Hematopoietic multipotent progenitor cell treated with erythropoietin and hydrocortisone succinate and interleukin-3 and kit ligand, for 6 days (in vitro differentiated cells): Measurements from ENCODE around the gene TMEM132D.

Experiments
- DNase-seq: peaks from one replicate; pipeline ENCODE4 v3.0.0-alpha.2; 2015

Gene TMEM132D

DNA sequence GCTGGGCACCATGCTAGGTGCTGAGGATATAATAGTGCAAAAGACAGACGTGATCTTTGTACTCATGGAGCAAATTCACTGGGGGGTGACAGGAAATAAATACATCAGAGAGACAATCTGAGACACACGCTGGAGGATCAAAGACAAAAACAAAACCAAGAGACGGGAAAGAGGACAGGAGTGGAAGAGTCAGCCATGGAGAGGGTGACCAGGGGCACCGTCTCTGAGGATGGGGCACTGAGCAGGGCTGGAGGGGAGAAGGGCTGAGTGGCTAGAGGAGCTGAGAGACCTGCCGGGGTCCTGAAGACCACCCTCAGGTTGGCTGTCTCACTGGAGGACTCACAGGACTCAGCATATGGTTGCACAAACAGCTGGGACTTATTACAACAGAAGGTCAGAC lies 81.9 kb downstream of the TMEM132D start:
- DNase-seq: no peak

DNA sequence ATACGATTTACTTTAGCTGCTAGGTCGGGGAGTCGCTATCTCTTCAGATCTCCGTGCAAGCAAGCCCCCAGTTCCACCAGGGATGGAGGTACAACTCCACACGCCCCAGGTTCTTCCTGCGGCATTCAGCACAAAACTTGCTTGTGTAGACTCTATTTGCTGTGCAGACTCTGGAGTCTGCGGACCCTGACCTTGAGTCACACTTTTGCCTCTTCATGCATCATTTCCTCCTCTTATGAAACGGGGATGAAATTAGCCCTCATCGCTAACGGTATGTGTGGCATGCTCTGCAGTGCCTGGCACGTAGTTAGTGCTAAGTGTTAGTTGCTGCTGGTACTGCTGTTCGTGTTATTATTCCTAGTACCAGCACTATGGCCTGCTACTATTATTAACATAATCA lies 84.4 kb downstream of the TMEM132D start:
- no peak for DNase-seq

DNA sequence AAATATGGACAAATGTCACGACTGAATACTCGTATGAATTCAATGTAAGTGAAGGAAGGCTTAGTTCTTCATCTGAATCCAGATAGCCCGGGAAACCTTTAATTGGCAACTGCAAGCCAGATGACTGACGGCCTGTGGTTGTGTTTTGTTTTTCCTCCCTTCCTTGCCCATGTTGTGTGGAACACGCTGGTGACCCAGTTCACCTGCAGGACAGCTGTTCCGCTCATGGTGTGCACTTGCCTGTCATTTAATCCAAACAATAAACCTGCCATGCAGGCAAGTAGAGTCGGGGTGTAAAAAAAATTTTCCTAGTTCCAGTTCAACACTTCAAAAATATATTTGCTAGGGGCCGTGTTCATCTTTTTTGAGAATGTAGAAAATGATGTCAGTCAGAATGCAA lies 88.0 kb downstream of the TMEM132D start:
- no peak for DNase-seq

DNA sequence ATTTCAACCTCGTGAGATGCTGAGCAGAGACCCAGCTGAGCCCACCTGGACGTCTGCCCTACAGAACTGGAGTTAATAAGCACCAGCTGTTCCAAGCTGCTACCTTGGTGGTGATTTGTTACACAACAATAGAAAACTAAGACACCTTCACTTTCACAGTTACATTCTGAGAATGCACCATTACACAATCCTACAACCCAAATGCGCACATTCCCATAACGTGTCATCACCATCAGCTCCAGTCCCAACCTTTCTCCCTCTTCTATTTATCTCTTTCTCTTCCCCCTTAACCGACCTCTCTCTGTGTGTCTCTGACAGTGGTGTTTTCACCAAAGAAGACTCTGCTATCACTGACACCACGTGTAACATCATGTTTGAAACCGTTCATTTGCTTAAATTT lies 91.9 kb downstream of the TMEM132D start:
- DNase-seq: no peak

DNA sequence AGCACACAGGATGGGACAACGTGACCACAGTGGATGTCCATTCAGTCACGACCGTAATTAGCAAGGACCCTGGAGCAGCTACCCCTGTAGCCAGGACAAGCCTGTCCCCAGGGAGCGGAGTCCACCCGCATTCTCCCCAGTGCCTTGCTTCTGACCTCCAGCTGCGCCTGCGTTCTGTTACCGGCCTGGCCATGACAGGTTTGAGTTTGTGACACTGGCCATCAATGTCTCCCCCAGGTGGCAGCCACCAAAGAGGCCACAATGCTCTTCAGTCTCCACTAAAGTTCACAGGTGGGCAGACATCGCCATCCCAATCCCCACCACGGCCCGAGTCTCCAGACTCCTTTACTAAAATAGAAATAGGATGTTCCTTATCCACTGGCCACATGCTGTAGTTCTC lies 96.7 kb downstream of the TMEM132D start:
- DNase-seq: no peak

DNA sequence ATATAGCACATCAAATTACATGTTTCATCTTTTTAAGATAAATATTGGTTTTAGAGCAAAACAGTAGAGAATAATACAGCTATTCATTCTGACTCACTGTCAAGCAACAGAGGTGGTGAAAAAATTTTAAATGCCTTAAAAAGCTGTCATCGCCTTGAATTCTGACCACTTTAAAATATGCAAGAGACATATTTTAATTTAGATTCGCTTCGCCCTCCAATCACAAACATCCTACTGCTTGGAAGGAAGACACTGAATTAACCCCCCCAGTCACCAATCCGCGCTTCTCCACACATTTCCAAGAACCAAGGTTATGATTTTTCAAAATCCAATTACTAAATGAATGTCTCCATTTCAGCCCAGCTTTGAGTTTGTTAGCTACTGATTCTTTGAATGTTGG lies 112.4 kb downstream of the TMEM132D start:
- no peak for DNase-seq

DNA sequence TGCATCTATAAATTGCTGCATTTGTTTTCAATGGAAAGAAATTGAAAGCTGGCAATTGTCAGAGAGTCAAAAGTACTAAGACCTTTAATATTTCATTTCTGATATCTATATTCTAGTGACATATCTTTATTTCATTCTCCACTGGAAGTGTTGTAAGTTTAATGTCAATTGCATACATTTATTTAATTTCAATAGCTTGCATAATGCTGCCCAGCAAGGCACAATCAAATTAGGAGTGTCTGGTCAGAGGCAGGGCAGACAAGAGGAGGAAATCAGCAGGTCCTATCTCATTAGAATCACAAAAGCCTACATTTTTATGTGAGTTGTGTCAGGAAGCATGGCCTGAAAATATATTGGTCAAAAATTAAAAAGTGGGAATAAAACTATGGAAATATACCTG lies 112.9 kb downstream of the TMEM132D start:
- DNase-seq: no peak

DNA sequence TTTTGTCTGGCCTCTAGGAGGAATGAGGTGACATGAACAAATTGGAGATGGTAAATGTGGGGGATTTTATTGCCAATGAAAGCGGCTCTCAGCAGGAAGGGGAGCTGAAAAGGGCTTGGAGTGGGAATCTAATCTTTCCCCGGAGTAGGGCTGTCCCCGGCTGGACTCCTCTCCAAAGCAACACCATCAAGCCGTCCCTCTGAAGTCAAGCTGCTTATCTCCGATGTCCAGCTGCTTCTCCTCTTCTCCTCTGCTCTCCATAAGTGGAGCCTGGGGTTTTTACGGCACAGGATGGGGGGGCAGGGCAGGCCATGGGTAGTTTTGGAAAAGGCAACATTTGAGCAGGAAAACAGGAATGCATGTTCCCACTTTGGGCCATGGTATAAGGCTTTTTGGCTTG lies 113.5 kb downstream of the TMEM132D start:
- DNase-seq: no peak

DNA sequence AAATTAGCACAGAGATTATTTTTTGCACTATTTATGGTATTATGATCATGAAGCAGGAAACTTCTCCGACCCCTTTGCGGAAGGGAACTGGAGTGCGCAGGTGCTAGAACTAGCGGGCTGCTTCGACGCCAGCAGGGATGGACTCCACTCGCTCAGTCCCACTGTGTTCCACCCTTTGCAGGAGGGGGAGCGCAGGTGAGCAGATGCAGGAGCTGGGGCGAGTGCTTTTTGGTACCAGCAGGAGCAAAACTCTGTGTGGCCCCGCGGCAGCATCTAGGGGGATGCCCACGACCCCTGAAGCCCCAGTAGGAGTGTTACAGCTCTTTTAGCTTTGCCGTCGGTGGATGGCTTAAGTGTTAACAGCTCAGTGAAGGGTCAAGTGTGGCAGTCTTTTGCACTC lies 113.9 kb downstream of the TMEM132D start:
- DNase-seq: no peak

DNA sequence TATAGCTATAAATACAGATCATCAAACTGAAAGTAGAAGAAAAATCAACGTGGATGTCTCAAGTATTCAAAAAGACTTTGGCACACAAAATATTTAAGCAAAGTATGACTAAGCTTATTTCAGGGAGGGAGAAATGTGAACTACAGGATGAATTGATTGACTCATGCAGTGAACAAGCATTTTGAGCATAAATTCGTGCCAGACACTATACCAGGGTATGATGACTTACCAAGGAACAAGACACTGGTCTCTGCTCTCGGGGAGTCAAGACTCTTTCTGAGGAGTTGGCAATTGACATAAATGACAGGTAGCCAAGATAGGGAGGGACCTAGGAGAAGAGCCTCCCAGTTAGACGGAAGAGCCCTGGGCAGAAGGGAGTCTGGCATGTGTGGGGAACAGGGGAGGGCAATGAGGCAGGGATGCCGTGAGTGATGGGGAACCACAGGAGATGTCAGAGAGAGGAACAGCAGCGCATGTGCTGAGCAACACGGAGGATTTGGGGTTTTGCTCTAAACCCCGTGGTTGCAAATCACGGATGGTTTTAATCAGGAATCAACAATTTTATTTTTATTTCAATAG lies 115.2 kb downstream of the TMEM132D start:
- no peak for DNase-seq

DNA sequence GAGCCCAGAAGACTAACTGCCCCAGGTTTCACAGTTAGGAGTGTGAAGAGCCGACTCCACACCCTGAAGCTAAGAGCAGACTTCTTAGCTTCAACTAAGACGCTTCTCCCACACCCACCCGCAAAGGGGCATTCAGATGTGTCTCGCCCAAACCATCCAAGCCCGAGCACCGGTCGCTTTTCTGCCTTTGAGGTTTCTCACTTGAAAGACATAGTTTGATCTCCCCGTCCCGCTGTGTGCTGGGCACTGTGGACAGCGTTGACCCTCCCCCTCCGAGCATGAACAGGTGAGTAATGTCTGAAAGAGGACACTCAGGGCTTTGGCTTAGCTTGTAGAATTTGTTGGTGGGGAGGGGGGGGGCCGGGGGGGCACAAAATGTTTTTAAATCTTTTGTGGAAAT lies 123.8 kb downstream of the TMEM132D start:
- DNase-seq: no peak

DNA sequence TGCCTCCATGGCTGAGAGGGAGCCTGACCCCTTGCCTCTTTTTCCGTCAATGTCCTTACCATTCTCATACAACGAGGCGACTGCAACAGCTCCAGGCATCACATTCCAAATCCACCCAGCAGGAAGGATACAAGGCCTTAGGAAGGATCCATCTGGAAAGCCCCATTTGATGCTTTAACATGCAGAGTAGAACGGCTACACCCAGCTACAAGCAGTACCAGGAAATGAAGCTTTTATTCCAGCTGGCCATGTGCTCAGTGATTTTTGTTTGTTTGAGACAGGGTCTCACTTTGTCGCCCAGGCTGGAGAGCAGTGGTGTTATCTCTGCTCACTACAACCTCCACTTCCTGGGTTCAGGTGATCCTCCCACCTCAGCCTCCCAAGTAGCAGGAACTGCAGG lies 124.8 kb downstream of the TMEM132D start:
- no peak for DNase-seq

DNA sequence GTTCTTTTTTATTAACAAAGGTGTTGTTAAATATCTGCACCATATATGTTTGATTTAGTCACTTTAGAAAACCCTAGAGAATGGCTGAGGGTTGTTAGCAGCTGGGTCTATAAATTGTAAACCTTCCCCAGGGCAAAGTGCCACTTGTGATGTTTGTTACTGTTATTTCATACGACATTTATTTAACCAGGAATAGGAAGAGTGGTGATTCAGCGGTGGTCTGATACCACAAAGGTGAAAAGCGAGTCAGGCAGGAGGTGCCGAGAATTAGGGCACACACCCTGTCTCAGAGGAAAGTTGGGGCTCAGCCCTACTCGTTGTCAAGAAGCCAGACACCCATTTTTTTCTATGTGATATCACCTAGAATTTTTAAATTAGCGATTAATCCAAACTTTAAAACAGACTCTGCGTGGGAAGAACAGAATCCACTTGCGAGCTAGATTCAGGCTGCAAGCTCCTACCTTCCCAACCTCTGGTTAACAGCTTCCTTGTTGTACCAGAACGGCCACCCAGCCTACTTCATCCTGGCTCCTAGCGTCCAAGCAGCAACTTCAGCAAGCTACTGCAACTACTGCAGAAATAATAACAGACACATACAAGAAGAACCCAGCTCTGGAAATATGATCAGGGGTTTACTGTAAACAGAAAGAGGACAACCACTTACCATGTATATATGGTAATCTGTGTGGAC lies 126.7 kb downstream of the TMEM132D start:
- DNase-seq: no peak

DNA sequence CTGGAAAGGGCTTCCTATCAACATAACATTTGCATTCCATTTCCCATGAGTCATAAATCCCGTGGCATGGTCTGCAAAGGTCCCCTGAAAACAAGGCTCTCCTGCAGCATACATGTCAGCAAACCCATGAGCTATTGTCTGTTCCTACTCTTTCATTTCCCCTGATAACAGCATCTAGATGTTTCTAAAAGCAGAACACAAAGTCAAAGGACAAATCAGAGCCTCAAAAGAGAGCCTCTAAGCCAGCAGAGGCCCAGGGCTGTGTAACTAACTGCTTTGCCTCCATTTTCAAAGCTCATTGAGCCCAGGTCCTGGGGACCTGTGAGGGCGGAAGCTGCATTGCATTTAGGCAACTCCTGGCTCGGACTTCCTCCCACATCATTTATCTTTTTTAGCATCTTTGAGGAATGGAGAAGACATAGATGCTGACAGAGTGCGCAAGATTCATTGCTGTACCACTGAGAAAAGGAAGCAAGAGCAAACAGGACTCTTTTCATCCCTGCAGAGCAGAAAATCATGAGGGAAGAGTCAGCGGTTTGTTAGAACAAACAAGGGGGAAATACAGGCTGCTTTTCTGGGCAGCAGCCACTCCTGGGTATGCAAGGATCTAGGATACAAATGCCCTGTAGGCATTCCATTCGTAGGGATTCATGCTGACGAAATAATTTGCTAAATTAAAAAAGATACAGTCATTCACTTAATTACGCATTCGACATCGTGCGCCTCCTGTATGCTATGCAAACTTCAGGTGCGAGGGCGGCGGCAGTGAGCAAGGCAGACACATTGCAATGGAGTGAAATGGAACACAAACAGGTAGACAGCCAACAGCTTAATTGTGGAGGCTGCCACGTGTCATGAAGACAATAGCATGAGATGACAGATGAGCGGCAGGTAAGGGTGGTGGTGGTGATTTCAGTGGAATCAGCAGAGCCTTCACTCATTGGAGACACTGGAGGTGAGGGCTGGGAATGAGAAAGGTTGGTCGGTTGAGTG lies 131.0 kb downstream of the TMEM132D start:
- DNase-seq: no peak

DNA sequence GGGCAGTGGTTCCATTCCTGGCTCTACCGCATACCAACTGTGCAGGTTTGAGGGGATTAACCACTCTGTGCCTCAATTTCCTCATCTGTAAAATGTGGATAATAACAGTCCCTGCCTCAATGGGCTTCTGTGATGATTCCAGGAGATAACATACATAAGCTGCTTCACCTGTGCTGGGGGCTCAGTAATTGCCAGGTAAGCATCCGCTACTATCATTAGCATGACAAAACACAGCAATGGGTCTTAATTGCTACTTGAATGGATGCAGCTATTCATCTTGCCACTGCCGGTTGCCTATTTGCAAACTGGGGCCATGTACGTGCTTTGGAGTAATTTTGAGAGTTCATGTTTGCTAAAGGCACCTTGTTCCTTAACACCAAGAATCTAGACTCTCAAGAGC lies 132.6 kb downstream of the TMEM132D start:
- DNase-seq: no peak

DNA sequence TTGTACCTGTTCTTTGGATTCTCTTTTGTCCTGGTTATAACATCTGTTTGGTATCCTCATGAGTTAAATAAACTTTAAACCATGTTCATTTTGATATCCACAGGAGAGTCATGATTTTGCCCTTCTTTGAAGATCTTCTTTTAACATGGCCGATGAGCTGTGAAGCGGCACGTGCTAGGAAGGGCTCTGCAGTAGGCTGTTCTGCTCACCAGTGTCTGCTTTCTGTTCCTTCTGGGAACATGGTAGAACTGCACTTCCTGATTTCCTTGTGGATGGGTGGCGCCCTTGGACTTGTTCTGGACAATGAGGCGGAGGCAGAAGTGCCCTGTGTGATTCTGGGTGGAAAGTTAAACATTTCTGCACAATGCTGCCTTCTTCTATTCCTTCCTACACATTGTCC lies 138.1 kb downstream of the TMEM132D start:
- DNase-seq: no peak

DNA sequence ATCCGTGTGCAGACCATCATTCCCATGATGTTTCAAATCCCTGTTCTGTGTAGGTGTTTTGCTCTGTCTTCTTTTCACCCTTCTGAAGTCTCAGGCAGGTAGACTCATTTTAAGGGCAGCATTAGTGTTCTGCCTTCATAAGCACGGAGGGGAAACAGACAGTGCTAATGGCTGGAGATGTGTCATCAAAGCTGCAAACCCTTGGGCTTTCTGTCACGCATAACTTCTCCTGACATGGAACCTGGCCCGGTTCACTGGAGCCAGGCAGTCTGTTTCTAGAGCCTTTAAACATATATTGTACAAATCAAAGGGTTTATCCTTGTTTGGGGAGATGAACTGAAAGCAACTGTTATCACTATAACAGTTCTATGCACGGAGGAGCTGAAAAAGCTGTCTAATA lies 141.4 kb downstream of the TMEM132D start:
- no peak for DNase-seq

DNA sequence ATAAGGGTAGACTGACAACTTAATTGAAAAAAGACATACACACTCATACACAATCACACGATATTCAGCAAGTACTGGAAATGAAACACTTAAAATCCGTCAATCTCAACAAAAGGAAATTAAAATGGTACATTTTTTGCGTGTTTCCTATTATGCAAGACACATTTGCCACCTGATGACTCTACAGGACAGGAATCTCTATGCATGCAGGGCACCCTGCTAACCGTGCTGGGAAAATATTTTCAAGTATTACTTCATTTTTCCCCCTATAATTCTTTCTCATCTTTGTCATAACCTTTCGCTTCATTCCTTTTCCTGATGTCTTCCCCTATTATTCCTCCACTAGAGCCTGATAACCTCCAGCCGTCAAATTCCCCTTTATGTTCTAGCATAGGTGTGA lies 150.2 kb downstream of the TMEM132D start:
- DNase-seq: no peak

DNA sequence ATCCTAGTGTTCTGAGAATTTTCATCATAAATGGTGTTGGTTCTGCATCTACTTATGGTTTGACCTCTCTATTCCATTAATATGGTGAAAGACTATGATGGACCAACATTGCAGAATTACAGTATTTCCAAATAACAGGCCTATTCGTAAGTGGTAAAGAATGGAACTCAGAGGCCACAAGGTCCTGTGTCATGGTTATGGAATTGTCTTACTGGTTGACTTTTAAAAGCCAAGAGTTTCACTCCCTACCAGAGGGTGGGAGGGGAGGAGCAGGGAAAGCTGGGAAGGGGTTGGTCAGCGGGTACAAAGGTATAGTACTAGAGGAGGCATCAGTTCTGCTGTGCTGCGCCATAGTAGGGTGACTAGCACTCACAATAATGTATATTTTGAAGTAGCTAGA lies 153.4 kb downstream of the TMEM132D start:
- no peak for DNase-seq

DNA sequence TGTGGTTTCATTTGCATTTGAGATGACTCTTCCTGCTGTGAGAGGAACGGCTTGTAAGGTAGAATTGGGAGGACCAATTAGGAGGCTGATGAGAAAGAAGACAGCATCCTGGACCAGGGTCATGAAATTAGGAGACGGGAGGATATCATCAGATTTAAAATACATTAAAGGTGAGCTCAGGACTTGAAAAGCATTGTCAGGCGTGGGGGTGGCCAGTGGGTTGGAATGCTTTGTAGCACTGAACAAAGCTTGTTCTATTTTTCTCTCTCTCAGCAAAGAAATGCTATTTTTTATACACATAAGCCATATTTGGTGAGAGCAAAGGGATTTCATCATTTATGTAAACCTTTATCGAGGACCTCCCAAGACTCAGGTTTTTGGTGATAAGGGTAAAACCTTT lies 157.5 kb downstream of the TMEM132D start:
- DNase-seq: no peak

DNA sequence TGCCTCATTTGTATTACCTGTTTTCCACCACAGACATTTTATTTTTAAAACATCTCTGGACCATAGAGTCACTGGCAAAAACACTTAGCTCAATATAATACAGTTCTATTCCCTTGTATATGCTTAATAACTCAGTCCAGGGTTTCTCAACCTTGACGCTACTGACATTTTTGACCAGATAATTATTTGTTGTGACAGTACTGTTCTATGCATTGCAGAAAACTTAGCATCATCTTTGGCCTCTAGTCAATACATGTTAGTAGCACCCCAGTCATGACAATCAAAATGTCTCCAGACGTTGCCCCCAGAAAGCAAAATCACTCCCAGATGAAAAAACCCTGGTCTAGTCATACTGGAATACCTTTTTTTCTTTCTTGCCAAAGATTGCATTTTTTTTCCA lies 174.7 kb downstream of the TMEM132D start:
- DNase-seq: no peak

DNA sequence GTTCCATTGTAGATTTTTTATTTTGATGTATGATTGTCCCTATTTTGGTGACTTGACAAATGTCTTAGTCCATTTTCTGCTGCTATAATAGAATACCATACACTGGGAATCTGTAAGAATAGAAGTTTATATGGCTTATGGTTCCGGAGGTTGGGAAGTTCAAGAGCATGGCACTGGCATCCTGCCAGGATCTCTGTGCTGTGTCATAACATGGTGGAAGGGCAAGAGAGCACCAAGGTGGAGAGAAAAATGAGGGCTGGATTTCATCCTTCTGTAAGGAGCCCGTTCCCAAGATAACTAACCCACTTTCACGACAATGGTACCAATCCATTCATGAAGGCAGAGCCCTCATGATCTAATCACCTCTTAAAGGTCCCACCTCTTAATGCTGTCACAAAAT lies 176.7 kb downstream of the TMEM132D start:
- no peak for DNase-seq

DNA sequence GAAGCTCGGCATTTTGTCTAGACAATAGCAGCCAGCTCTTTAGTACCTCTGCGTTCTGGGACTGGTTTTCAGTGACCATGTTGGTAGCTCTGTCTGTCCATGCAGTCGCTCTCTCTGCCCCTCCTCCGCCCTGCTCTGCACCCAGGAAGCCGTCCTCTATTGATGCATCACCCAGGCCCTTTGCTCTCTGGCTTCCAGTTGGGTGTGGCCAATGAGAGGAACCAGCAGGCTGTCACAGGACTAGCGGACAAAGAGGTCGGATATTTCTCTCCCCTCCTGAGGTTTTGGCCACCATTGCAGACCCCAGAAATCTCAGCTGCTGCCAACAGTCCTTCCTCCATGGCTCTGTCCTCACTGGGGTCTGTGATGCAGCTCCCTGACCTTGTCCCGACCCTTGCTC lies 180.6 kb downstream of the TMEM132D start:
- DNase-seq: no peak

DNA sequence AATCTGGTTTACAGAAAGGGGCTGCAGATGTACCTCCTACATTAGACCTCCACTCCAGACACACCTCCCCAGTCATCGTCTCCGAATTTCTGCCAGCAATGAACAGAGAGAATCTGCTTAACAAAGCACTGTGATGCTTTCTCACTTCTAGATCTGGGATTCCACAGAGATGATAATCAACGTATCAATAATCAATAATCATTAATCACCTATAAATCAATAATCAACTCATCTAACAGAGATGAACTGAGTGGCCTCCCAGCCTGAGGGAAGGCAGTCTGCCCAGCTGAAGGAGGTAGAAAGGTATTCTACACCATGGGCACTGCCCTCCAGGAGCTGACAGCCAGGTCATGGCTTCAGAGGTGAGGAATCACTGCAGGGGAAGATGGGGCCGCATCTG lies 183.2 kb downstream of the TMEM132D start:
- no peak for DNase-seq
